Right atrium auricular region (tissue), 2 donors: ENCODE measurements around the gene CLDN19. TPM values are rescaled to one million over a fixed set of nuclear protein-coding genes. Genes with fewer than 3 reads are reported as not detected.
A peak's percentile ranks its signal among the peaks of the same experiment; 100 is the strongest.

ENCODE experiments used
- DNase-seq: peaks from one replicate; pipeline ENCODE4 v3.0.0-alpha.2; 2019; ENCODE audit warnings: low spot score
- H3K27ac ChIP-seq, 2 donors: fragments of 200-600 bp; sonication (generic); 1 replicate in 1 of 2; 2 replicates in 1 of 2; pipeline ENCODE4 v1.5.1; 2016 to 2019
- H3K27me3 ChIP-seq, 2 donors: fragments of 200-600 bp; sonication (generic); one replicate each; pipeline versions ENCODE4 v1.5.1 to v1.6.0; 2017 to 2019
- H3K36me3 ChIP-seq: fragments of 200-600 bp; sonication (generic); one replicate; pipeline ENCODE4 v1.5.1; 2016
- H3K4me1 ChIP-seq, 2 donors: fragments of 200-600 bp; sonication (generic); one replicate each; pipeline versions ENCODE4 v1.5.1 to v1.6.0; 2017 to 2019
- H3K4me3 ChIP-seq, 2 donors: fragments of 200-600 bp; sonication (generic); 1 replicate in 1 of 2; 2 replicates in 1 of 2; pipeline ENCODE4 v1.5.1; 2017 to 2019; ENCODE audit warnings: mild to moderate bottlenecking in 1 of 2, moderate library complexity in 1 of 2
- H3K9me3 ChIP-seq, 2 donors: fragments of 200-600 bp; sonication (generic); one replicate each; pipeline ENCODE4 v1.5.1; 2019
- total RNA-seq, 2 donors: library from RNA; depleted of rRNA; stranded (reverse); fragments of >200 nt; gene quantifications; one replicate each; pipeline ENCODE4 v1.1.0, GENCODE V29; 2016
- TF ChIP-seq, protein P1 (sequence below), 2 donors: fragments of 200-600 bp; sonication (generic); IDR thresholded peaks; one replicate each; pipeline ENCODE4 v1.5.1; 2019; ENCODE audit warnings: antibody characterized with exemption in 2 of 2

Gene CLDN19
- total RNA-seq, 2 donors from 2014 or later, result 0.28 TPM; not detected in 1

DNA sequence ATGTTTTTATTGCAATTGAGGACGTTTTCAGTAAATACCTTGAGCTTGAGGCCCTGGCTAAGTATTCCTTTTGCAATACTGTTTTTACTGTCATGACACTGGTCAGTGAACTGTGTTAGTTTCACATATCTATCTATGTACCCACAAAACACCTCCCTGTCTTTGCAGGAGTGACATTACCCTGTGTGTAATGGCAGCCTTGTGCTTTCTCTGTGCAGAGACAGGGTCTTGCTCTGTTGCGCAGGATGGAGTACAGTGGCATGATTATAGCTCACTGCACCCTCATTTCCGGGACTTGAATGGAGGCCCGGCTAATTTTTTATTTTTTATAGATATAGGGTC lies 48.9 kb downstream of the CLDN19 start:
- Histone ChIP-seq H3K36me3 (peaks cover 2% of the 10 kb centered on the region), H3K27me3 (no peaks in the 10 kb centered on the region), H3K4me3 (no peak overlapping the region), H3K4me1 (peaks cover 0 to 67% of the 10 kb centered on the region in 2 donors), H3K9me3 (no peaks in the 10 kb centered on the region), H3K27ac (no peak overlapping the region)
- no peak for DNase-seq
- TF ChIP-seq, protein P1, sequence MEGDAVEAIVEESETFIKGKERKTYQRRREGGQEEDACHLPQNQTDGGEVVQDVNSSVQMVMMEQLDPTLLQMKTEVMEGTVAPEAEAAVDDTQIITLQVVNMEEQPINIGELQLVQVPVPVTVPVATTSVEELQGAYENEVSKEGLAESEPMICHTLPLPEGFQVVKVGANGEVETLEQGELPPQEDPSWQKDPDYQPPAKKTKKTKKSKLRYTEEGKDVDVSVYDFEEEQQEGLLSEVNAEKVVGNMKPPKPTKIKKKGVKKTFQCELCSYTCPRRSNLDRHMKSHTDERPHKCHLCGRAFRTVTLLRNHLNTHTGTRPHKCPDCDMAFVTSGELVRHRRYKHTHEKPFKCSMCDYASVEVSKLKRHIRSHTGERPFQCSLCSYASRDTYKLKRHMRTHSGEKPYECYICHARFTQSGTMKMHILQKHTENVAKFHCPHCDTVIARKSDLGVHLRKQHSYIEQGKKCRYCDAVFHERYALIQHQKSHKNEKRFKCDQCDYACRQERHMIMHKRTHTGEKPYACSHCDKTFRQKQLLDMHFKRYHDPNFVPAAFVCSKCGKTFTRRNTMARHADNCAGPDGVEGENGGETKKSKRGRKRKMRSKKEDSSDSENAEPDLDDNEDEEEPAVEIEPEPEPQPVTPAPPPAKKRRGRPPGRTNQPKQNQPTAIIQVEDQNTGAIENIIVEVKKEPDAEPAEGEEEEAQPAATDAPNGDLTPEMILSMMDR (IDR thresholded peaks at IDR 0.05), result no peak

DNA sequence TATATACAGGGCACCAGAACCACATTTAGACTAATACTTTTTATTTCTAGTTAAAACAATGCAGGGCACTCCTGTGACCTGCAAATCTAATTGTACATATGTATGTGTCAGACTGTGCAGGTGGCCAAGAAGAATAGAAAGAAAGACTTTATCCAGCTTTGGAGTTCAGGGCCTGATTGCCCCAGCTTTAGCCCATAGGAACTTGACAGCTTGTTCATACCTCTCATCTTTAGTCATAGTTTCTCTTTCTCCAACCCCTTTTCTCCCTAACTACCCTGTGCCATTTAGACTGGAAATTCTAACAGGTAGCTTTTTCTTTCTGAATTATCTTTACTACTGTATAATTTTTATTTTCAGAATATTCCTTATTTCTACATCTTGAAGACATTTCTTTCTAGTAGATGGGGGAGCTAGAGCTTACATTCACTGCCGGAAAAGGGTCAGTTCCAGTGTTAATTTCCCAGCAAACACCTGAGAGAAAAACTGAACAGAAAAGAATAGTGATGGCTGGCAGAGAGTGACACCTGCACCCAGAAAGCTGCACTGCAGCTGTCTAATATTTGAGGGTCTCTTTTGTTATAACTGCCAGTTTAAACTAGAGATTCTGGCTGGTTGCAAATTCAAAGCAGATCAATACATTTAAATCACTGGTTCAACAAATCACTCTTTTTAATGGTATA lies 49.4 kb downstream of the CLDN19 start:
- TF ChIP-seq, protein P1 (IDR thresholded peaks at IDR 0.05), result no peak
- H3K4me3 ChIP-seq, result no peak overlapping the region
- H3K27me3 ChIP-seq, result no peaks in the 10 kb centered on the region
- no peak for DNase-seq
- no peaks in the 10 kb centered on the region for H3K36me3 ChIP-seq
- H3K4me1 ChIP-seq, result peaks cover 0 to 73% of the 10 kb centered on the region in 2 donors
- no peaks in the 10 kb centered on the region for H3K9me3 ChIP-seq
- no peak overlapping the region for H3K27ac ChIP-seq

DNA sequence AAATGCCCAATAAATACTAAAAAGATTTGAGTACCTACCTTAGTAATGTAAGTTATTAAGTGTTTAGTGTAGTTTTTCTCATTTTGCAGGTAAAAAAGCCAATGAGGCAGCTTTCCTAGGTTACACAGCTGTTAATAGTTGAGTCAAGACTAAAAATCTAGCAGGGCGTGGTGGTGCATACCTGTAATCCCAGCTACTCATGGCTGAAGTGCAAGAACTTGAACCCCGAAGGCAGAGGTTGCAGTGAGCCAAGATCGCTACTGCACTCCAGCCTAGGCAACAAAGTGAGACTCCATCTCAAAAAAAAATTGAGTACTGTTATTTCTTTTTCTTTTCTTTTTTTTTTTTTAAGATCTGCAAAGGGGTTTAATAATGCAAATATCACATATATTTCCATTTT lies 50.1 kb downstream of the CLDN19 start:
- TF ChIP-seq, protein P1 (IDR thresholded peaks at IDR 0.05), result no peak
- Histone ChIP-seq H3K27me3 (no peaks in the 10 kb centered on the region), H3K36me3 (no peaks in the 10 kb centered on the region), H3K9me3 (no peaks in the 10 kb centered on the region), H3K4me3 (no peak overlapping the region), H3K4me1 (peaks cover 0 to 80% of the 10 kb centered on the region in 2 donors), H3K27ac (no peak overlapping the region)
- DNase-seq, result no peak

DNA sequence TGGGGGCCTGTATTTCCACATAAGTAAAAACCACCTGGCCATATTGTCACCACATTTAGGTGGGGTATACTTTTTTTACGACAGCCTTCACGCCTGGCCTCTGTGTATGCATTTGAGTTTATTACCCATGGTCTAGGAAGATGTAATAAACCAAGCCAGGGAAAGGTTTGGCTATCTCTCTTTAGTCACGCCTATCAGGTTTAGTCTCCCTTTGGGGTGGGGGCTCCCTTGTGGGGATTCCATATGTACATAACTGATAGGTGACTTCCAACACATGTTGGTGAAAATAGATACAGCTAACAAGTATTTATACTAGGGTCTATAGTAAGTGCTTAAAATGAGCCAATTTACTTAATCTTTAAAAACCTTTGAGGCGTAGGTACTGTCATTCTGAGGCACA lies 53.6 kb downstream of the CLDN19 start:
- Histone ChIP-seq H3K4me3 (no peak overlapping the region), H3K27ac (peak overlapping the region; percentile 9 to 36), H3K36me3 (no peaks in the 10 kb centered on the region), H3K4me1 (peaks cover 0 to 78% of the 10 kb centered on the region in 2 donors), H3K9me3 (no peaks in the 10 kb centered on the region), H3K27me3 (no peaks in the 10 kb centered on the region)
- no peak for DNase-seq
- TF ChIP-seq, protein P1 (IDR thresholded peaks at IDR 0.05), result no peak

DNA sequence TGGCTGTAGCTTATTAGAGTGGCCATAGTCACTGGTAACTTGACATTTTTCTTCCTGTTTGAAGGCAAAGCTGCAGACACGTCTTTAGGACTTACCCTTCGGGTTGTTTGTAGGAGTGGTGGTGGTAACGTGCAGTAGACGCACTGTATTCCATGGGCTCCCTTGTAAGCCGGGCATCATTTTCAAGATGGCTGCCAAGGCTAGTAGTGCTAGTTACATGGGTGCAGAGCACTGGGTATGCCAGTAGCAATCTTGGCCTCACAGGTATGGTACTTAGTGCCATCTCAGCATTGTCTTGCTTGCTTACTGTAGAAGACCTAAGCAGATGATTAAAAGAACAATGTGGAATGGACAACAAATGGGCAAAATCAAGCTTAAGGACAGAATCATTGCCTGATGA lies 55.9 kb downstream of the CLDN19 start:
- no peaks in the 10 kb centered on the region for H3K27me3 ChIP-seq
- TF ChIP-seq, protein P1 (IDR thresholded peaks at IDR 0.05), result no peak
- H3K27ac ChIP-seq, result no peak overlapping the region
- H3K9me3 ChIP-seq, result no peaks in the 10 kb centered on the region
- H3K4me1 ChIP-seq, result peaks cover 0 to 70% of the 10 kb centered on the region in 2 donors
- no peak for DNase-seq
- H3K4me3 ChIP-seq, result peak overlapping the region in 1 of 2 donors; percentile 95
- no peaks in the 10 kb centered on the region for H3K36me3 ChIP-seq

Other genes starting within 250 kb of the CLDN19 start
- gene PPIH, start 81.8 kb downstream of the CLDN19 start, total RNA-seq, result 10 to 100 TPM; 18.2 to 24.9 TPM
- 100 to 1,000 TPM; 801 to 826 TPM for gene YBX1, start 57.8 kb downstream of the CLDN19 start, total RNA-seq
- gene P3H1, start 26.8 kb upstream of the CLDN19 start, total RNA-seq, result 10 to 100 TPM; 11.3 to 15.6 TPM
- 1 to 10 TPM; 3.0 to 3.6 TPM for gene C1orf50, start 27.0 kb upstream of the CLDN19 start, total RNA-seq
- not detected for gene TMEM269, start 44.8 kb upstream of the CLDN19 start, total RNA-seq
- gene ERMAP, start 76.9 kb upstream of the CLDN19 start, total RNA-seq, result 1 to 10 TPM; 3.3 to 5.6 TPM
- 10 to 100 TPM; 14.5 to 22.1 TPM for gene SVBP, start 77.2 kb upstream of the CLDN19 start, total RNA-seq
- 10 to 100 TPM; 10.2 to 11.6 TPM for gene ZNF691, start 106.4 kb upstream of the CLDN19 start, total RNA-seq
- gene SLC2A1, start 218.6 kb upstream of the CLDN19 start, total RNA-seq, result 10 to 100 TPM; 25.0 to 51.5 TPM